ENCODE data around the gene STEAP3. TPM values are rescaled to one million over a fixed set of nuclear protein-coding genes. Genes with fewer than 3 reads are reported as not detected.

The STEAP3 gene
- total RNA-seq, 1 experiment from 2014 or later: 15.4 TPM

DNA sequence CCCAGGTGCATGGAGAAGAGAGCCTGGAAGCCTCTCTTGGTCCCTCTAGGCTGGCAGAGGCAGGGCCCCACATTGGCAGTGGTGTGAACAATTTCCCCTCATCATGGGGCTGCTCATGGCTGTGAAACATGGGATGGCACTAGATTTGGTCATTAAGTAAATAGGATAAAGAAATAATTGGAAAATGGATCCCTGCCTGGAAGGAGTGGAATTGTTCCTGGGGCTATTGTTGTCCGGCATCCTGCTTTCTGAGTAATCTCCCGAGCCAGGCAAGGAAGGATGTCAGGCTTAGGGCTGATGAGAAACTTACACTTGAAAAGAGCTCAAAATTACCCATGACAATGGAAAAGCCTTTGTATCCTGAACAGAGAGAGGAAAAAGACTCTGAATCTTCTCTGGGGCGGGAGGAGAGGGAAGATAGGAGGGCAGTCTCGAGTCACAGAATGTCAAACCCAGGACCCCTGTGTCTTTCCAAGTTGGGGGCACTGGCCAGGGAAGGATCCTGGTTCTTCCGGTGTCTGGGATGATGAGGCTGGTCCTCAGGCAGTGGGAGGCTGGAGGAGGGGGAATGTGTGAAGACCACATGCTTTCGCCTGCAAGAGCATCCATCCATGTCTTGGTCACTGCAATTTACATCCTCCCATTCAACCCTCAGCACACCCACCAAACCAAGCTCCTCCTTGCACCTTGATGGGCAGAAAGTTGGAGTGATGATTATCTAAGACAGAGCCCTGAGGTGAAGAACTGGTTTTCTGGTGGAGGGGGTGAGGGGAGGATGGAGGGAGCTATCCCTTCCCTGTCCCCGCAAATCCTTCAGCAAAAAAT, 27.1 kb upstream of the STEAP3 start:
- Histone ChIP-seq H3K4ac (ENCODE audit: low read depth, low read length) (no peak overlapping the region), H3K9ac (ENCODE audit: extremely low read depth, insufficient read length, low read length) (no peak overlapping the region), H2AK5ac (ENCODE audit: insufficient read length, low read length) (no peak overlapping the region), H3K79me2 (ENCODE audit: insufficient read depth, low read length) (no peaks in the 10 kb centered on the region), H2AFZ (ENCODE audit: low read length) (no peak overlapping the region), H3K56ac (ENCODE audit: insufficient read length, low read depth, low read length) (no peak overlapping the region), H2BK120ac (ENCODE audit: low read depth, low read length, poor library complexity, severe bottlenecking) (no peak overlapping the region), H3K14ac (ENCODE audit: insufficient read depth, low read length) (no peak overlapping the region), H3K27me3 (ENCODE audit: insufficient read depth, low read length) (no peaks in the 10 kb centered on the region), H3K18ac (ENCODE audit: insufficient read length, low read depth, low read length) (no peak overlapping the region), H4K5ac (ENCODE audit: insufficient read length, low read depth, low read length) (no peak overlapping the region), H3K23me2 (ENCODE audit: insufficient read length, low read depth, low read length, poor library complexity, severe bottlenecking) (peaks cover 3% of the 10 kb centered on the region), H3T11ph (ENCODE audit: low read length) (no peak overlapping the region), H4K20me1 (ENCODE audit: control insufficient read depth, insufficient read depth, insufficient read length) (no peaks in the 10 kb centered on the region), H3K23ac (ENCODE audit: insufficient read length, low read depth, low read length) (no peak overlapping the region), H2BK5ac (ENCODE audit: insufficient read length, low read length) (no peak overlapping the region), H4K8ac (replicated peaks; ENCODE audit: insufficient read length, low read depth, low read length) (no peak overlapping the region), H2BK15ac (ENCODE audit: low read depth, low read length) (no peak overlapping the region), H3K27ac (ENCODE audit: insufficient read length, low read depth, low read length) (no peak overlapping the region), H3K79me1 (ENCODE audit: insufficient read depth, low read depth, low read length, poor library complexity, severe bottlenecking) (no peaks in the 10 kb centered on the region), H3K9me3 (ENCODE audit: control insufficient read depth, low read depth, low read length) (no peaks in the 10 kb centered on the region), H3K4me2 (ENCODE audit: insufficient read depth, insufficient read length, low read length) (peak overlapping the region; percentile 49), H4K91ac (ENCODE audit: insufficient read length, low read depth, low read length) (no peak overlapping the region), H3K4me1 (ENCODE audit: insufficient read depth, low read length) (peaks cover 6% of the 10 kb centered on the region; the same call in 1 of the 2 replicates), H2BK12ac (ENCODE audit: insufficient read length, low read depth, low read length) (no peak overlapping the region), H2BK20ac (ENCODE audit: low read depth, low read length, poor library complexity, severe bottlenecking) (no peak overlapping the region)
- DNase-seq: peak; percentile 53
- Mint-ChIP-seq H3K27ac (peak overlapping the region; percentile 68 to 97 (median 69); a peak in 5 of 7 replicates), H3K4me3 (peak overlapping the region; percentile 10 to 67; a peak in 4 of 5 replicates), H3K4me1 (peaks cover 43 to 46% of the 10 kb centered on the region in 2 experiments), H3K9me3 (peaks cover 2 to 3% of the 10 kb centered on the region in 2 experiments; a peak in 2 of 5 replicates), H3K36me3 (ENCODE audit: insufficient read depth in 1 of 3, low read depth in 3 of 3) (no peaks in the 10 kb centered on the region; a peak in 1 of 7 replicates), H3K27me3 (ENCODE audit: low read depth) (peaks cover 26% of the 10 kb centered on the region)
- WGBS (ENCODE audit: extremely low coverage, insufficient read length, low lambda C conversion rate): no CpG with 5 or more reads among the region's 7 CpGs
- TF ChIP-seq, protein P1, sequence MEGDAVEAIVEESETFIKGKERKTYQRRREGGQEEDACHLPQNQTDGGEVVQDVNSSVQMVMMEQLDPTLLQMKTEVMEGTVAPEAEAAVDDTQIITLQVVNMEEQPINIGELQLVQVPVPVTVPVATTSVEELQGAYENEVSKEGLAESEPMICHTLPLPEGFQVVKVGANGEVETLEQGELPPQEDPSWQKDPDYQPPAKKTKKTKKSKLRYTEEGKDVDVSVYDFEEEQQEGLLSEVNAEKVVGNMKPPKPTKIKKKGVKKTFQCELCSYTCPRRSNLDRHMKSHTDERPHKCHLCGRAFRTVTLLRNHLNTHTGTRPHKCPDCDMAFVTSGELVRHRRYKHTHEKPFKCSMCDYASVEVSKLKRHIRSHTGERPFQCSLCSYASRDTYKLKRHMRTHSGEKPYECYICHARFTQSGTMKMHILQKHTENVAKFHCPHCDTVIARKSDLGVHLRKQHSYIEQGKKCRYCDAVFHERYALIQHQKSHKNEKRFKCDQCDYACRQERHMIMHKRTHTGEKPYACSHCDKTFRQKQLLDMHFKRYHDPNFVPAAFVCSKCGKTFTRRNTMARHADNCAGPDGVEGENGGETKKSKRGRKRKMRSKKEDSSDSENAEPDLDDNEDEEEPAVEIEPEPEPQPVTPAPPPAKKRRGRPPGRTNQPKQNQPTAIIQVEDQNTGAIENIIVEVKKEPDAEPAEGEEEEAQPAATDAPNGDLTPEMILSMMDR (conservative IDR thresholded peaks at IDR 0.05): no peak
